ENCODE results near the gene ACOXL.

DNA sequence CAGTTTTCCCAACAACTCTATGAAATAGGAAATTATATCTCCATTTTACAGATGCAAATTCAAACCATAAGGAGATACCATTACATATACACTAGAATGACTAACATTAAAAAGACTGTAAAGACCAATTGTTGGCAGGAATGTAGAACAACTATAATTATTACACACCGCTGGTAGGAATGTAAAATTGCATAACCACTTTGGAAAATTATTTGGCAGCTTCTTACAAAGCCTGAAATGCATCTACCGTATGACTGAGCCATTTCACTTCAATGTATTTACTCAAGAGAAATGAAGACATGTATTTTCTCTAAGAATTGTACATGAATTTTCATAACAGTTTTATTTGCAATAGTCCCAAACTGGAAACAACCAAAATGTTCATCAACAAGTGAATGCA, 199.3 kb downstream of the ACOXL start:
- TF ChIP-seq EZH2 (IDR thresholded peaks at IDR 0.05; ENCODE audit: borderline replicate concordance, low read length), result no peak
- TF ChIP-seq, protein P1, sequence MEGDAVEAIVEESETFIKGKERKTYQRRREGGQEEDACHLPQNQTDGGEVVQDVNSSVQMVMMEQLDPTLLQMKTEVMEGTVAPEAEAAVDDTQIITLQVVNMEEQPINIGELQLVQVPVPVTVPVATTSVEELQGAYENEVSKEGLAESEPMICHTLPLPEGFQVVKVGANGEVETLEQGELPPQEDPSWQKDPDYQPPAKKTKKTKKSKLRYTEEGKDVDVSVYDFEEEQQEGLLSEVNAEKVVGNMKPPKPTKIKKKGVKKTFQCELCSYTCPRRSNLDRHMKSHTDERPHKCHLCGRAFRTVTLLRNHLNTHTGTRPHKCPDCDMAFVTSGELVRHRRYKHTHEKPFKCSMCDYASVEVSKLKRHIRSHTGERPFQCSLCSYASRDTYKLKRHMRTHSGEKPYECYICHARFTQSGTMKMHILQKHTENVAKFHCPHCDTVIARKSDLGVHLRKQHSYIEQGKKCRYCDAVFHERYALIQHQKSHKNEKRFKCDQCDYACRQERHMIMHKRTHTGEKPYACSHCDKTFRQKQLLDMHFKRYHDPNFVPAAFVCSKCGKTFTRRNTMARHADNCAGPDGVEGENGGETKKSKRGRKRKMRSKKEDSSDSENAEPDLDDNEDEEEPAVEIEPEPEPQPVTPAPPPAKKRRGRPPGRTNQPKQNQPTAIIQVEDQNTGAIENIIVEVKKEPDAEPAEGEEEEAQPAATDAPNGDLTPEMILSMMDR (IDR thresholded peaks at IDR 0.05; ENCODE audit: low read length), result no peak
